Ectodermal cell (in vitro differentiated cells): ENCODE results near the gene KCNS3.
A peak's percentile ranks its signal among the peaks of the same experiment; 100 is the strongest.

ENCODE experiments used
- H3K27ac ChIP-seq: 2 replicates; pipeline ENCODE4 v1.7.0; 2013; ENCODE audit warnings: mild to moderate bottlenecking, low read depth, low read length; ENCODE audit not compliant: insufficient read depth, poor library complexity, severe bottlenecking
- H3K27me3 ChIP-seq: 2 replicates; pipeline ENCODE4 v1.7.0; 2013; ENCODE audit warnings: mild to moderate bottlenecking, low read length; ENCODE audit not compliant: insufficient read depth, control insufficient read depth, poor library complexity, severe bottlenecking
- H3K36me3 ChIP-seq: one replicate; pipeline ENCODE4 v1.7.0; 2013; ENCODE audit warnings: low read length; ENCODE audit not compliant: control insufficient read depth, insufficient read depth
- H3K4me1 ChIP-seq: one replicate; pipeline ENCODE4 v1.7.0; 2013; ENCODE audit warnings: low read length; ENCODE audit not compliant: control insufficient read depth, insufficient read depth
- H3K4me3 ChIP-seq: 2 replicates; pipeline ENCODE4 v1.7.0; 2013; ENCODE audit warnings: low read depth, low read length, control low read depth; ENCODE audit not compliant: insufficient read depth
- H3K9me3 ChIP-seq: 2 replicates; pipeline ENCODE4 v1.7.0; 2013; ENCODE audit warnings: mild to moderate bottlenecking, low read length, moderate library complexity; ENCODE audit not compliant: control insufficient read depth
- WGBS, 2 experiments: methylation state at CpG; one replicate each; pipeline ENCODE4 v1.1.7; 2013; ENCODE audit warnings: missing lambda C conversion rate in 2 of 2; 5-methylcytosine and 5-hydroxymethylcytosine counted together

The KCNS3 gene

DNA sequence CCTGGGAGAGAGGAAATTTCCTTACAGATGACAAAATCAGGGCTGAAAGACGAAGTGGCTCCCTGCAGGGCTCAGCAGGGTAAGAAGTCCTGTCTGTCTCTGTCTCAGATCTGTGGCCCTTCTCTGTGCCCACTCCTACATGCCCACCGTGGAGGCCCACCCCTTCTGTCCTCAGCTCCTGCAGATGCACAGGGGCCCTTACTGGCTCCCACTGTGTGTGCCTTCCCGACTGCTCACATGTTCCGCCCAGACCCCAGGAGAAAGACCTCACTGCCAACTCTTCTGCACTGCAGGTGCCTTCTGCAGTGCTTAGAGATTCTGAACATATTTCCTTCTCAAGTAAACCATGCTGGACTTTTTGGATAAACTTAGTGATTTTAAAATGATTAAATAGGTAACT lies 1.9 kb upstream of the KCNS3 start:
- no peaks in the 10 kb centered on the region for H3K4me1 ChIP-seq
- no peak overlapping the region for H3K27ac ChIP-seq
- peaks cover 57% of the 10 kb centered on the region for H3K27me3 ChIP-seq

DNA sequence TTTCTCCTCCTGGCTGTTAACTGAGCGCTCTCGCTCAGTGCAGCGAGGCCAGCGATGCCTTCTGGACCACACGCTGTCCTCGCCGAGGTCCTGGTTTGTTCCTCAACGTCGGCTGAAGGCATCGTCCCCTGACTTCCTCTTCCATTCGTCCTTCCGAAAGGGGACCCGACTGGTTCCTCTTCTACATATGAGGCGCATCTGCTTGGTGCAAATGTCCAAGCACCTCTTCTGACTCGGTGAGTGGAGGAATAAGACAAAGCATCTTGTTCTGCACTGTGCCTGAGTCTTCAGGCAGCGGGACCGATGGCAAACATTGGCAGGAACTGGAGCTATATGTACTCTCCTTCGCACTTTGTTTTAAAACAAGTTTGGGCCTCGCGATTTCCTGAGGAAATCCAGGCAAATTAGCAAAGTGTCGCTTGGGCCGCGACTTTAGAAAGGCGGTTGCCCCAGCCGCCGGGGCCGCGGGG lies 621 bp upstream of the KCNS3 start:
- Histone ChIP-seq H3K9me3 (no peaks in the 10 kb centered on the region), H3K27ac (no peak overlapping the region), H3K36me3 (no peaks in the 10 kb centered on the region), H3K4me3 (peak overlapping the region; percentile 62), H3K4me1 (no peaks in the 10 kb centered on the region), H3K27me3 (peaks cover 57% of the 10 kb centered on the region)
- 1 to 2% methylated on average over 28 of the region's 28 CpGs for WGBS, 2 experiments

More for the DNA sequence above, 1.9 kb upstream of the KCNS3 start:
- 71 to 73% methylated on average over 4 of the region's 4 CpGs for WGBS, 2 experiments
- Histone ChIP-seq H3K36me3 (no peaks in the 10 kb centered on the region), H3K4me3 (no peak overlapping the region), H3K9me3 (no peaks in the 10 kb centered on the region)

DNA sequence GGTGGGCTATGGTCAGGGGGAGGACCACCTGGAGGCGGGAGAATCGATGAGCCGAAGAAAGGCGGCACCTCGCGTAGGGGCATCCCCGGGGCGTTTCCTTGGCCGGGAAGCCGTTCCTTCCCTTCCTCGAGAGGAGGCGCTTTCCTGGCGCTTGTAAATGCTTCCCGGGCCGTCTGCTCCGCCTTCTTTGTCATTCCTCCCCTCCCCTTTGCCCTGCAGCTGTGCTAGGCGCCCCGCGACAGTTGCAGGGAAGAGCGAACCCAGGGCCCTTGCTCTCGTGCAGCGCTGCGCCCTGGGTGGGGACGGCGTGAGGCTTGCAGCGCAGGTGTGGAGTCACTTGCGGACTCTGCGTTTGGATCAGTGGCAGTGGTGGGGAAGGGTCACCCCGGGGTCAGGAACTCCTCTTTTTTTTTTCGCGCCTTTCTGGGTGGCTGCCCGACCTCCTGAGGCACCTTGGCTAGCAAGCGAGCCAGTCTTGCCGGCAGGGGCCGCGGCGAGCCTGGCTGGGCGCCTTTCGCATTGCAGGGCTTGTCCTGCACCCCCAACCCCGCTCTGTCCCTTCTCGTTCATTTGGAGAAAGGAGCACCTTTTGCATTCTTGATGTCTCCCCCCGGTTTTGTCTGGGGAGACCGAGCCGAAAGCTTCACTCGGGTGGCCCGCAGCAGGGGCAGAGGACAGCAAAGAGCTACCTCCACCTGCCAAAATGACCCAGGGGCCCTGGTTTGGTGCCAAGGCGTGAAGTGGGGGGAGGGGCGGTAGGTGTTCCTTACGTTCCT lies 858 bp downstream of the KCNS3 start:
- H3K4me1 ChIP-seq, result no peaks in the 10 kb centered on the region
- peaks cover 57% of the 10 kb centered on the region for H3K27me3 ChIP-seq
- peak overlapping the region; percentile 62 for H3K4me3 ChIP-seq
- no peak overlapping the region for H3K27ac ChIP-seq
- H3K9me3 ChIP-seq, result no peaks in the 10 kb centered on the region
- no peaks in the 10 kb centered on the region for H3K36me3 ChIP-seq
- WGBS, 2 experiments, result 1% methylated on average over 49 of the region's 49 CpGs

DNA sequence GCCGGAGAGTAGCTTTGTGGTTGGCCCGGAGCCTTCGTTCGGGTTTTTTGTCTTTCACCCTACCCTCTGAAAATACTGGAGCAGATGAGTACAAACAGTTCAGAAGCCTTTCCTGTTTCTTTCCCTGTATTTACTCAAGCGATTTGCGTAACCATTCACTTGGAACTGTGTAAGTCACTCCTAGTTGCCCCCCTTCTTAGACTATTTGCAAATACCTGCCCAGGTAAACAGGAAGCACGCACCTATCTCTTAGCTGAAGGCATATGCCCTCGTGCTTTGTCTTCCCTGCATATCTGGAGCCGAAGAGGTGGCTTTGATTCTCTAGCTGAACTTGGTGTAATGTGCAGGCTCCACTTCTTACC lies 1.4 kb downstream of the KCNS3 start:
- 29 to 31% methylated on average over 9 of the region's 9 CpGs for WGBS, 2 experiments
- Histone ChIP-seq H3K4me1 (no peaks in the 10 kb centered on the region), H3K27ac (no peak overlapping the region), H3K9me3 (no peaks in the 10 kb centered on the region), H3K27me3 (peaks cover 56% of the 10 kb centered on the region), H3K4me3 (peak overlapping the region; percentile 62), H3K36me3 (no peaks in the 10 kb centered on the region)

DNA sequence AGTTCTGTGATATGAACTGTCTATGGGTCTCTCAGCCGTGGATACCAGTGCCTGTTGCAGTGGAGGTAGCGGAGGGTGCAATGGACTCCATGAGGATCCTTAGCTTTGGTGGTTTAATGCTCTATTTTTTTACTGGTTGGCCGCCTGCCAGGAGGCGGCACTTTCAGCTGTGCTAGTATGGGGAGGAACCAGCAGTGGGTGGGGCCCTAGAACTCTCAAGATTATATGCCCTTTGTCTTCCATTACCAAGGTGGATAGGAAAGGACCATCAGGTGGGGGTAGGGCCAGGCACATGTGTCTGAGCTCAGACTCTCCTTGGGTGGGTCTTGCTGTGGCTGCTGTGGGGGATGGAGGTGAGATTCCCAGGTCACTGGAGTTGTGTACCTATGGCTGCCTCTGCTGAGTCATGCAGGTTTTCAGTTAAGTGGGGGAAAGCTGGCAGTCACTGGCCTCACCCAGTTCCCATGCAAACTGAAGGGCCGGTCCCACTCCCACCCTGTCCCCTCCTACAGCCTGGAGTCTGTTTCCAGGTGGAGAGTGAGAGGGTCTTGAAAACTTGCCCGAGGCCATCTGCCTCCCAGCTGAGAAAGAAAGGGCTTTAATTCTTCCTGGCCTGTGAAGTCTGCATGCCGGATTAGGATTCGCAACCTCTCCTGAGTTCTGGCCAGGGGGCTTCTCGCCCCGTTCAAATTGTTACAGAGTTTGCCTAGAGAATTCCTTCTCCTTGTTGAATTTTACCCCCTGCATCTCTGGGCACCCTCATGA lies 14.5 kb downstream of the KCNS3 start:
- Histone ChIP-seq H3K36me3 (no peaks in the 10 kb centered on the region), H3K9me3 (no peaks in the 10 kb centered on the region), H3K4me3 (no peak overlapping the region), H3K27me3 (no peaks in the 10 kb centered on the region), H3K4me1 (peaks cover 6% of the 10 kb centered on the region), H3K27ac (no peak overlapping the region)
- WGBS, 2 experiments, result 69 to 75% methylated on average over 10 of the region's 10 CpGs

DNA sequence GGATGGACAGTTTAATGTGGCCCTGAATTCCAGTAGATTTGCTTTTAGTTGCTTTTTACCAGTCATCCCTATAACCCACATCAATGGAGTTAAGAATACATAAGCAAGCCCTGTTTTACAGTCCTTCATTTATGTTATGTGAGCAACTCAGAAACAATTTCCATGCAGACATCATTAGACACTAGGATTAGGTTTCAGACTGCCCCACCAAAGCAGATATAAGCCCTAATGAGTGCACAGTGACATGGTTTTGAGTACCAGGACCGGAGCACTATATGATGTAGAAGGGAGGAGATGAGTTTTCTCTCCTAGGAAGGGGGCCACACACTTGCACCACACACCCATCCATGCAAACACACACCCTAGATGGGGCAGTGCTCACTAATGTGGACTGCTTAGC lies 15.5 kb downstream of the KCNS3 start:
- WGBS, 2 experiments, result 0% methylated on average over 1 of the region's 1 CpG; no CpG with 5 or more reads in 1 of the 2 experiments
- peaks cover 6% of the 10 kb centered on the region for H3K4me1 ChIP-seq

DNA sequence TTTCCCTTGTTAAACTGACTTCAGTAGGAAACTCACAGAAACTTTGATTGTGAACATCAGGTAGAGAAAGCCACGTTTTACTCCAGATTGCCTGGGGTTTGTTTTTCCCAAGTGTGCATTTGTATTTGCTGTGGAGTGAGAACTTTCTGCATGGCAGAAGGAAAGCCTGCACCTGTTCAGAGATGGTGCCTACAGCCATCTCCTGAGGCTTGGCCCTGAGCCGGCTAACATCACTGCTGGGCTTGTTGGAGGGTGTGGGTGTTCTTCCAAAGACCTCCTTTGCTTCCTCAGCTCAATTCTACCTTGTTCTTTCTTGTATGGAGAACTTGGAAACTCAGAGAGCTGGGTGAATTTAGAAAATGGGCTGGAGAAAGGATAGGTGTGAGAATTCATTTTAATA lies 16.1 kb downstream of the KCNS3 start:
- Histone ChIP-seq H3K4me3 (no peak overlapping the region), H3K27ac (no peak overlapping the region)

More for the DNA sequence above, 15.5 kb downstream of the KCNS3 start:
- no peaks in the 10 kb centered on the region for H3K9me3 ChIP-seq
- no peaks in the 10 kb centered on the region for H3K36me3 ChIP-seq
- no peak overlapping the region for H3K27ac ChIP-seq
- no peaks in the 10 kb centered on the region for H3K27me3 ChIP-seq
- no peak overlapping the region for H3K4me3 ChIP-seq

DNA sequence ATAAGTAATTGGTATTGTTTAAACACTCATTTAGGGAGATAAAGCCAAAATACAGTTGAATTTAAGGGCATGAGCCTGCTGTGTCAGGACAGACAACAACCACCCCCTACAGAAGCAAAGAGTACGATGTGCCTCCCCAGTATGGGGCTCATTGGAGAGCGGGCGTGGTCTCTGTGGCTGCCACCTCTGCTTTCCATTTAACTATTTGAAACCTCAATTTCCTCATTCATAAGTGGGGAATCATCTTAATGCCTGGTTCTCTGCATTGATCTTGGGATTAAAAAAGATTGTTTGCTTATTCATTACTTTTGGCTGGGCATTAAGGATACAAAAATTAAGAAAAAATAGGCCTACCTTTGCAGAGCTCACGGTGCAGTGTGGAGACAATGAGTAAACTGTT lies 21.4 kb downstream of the KCNS3 start:
- H3K36me3 ChIP-seq, result no peaks in the 10 kb centered on the region
- 89% methylated on average over 4 of the region's 4 CpGs for whole genome bisulfite sequencing, 2 experiments
- no peaks in the 10 kb centered on the region for H3K27me3 ChIP-seq
- H3K4me3 ChIP-seq, result no peak overlapping the region
- H3K27ac ChIP-seq, result no peak overlapping the region
- no peaks in the 10 kb centered on the region for H3K4me1 ChIP-seq
- no peaks in the 10 kb centered on the region for H3K9me3 ChIP-seq

More for the DNA sequence above, 16.1 kb downstream of the KCNS3 start:
- 94 to 95% methylated on average over 2 of the region's 2 CpGs for WGBS, 2 experiments
- Histone ChIP-seq H3K9me3 (no peaks in the 10 kb centered on the region), H3K36me3 (no peaks in the 10 kb centered on the region), H3K4me1 (peaks cover 6% of the 10 kb centered on the region), H3K27me3 (no peaks in the 10 kb centered on the region)

DNA sequence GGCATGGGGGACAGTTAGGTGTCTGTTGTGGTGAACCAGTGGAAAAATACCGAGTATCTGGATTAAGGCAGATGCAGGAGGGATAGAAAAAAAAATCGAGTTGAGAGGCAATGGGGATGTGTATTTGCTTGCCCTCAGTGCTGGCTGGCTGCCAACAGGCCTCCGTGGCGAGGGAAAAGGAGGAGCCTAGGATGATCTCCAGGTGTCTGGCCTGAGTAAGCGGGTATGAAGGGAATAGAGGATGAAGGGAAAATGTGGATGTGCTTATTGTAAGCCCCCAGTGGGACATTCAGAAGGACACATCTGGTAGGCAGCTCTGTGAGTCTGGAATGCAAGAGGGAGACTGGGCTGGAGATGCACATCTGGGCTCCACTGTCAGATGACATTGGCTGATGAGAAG lies 22.8 kb downstream of the KCNS3 start:
- no peaks in the 10 kb centered on the region for H3K9me3 ChIP-seq
- H3K27ac ChIP-seq, result no peak overlapping the region
- no peaks in the 10 kb centered on the region for H3K36me3 ChIP-seq
- no peak overlapping the region for H3K4me3 ChIP-seq
- H3K4me1 ChIP-seq, result no peaks in the 10 kb centered on the region
- no peaks in the 10 kb centered on the region for H3K27me3 ChIP-seq
- WGBS, 2 experiments, result 82 to 88% methylated on average over 5 of the region's 5 CpGs

DNA sequence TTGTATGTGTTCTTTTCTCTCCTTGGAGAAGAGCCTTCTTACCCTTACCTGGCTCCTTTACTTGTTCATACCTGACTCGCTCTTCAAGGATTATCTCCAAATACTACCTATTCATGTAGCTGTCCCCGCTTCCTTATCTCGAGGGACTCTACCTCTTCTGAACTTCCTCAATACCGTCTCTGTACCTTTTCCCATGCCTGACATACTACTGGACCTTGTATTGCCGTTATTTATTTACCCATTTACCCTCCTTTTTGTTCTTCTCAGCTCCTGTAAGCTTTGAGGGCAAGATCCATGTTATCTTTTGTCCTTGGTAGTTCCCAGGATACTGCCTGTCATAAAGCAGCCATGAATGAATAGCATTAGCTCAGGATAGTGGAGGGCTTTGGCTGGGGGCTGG lies 32.5 kb downstream of the KCNS3 start:
- Histone ChIP-seq H3K27ac (no peak overlapping the region), H3K4me1 (no peaks in the 10 kb centered on the region), H3K9me3 (no peaks in the 10 kb centered on the region), H3K36me3 (no peaks in the 10 kb centered on the region), H3K4me3 (no peak overlapping the region), H3K27me3 (no peaks in the 10 kb centered on the region)
- WGBS, 2 experiments, result 94 to 96% methylated on average over 5 of the region's 5 CpGs
